GM12878 (cell line): Measurements from ENCODE around the gene BUD23. TPM values are rescaled to one million over a fixed set of nuclear protein-coding genes. Genes with fewer than 3 reads are reported as not detected.

Experiments used
- ATAC-seq: fragments of 200-7000 bp; cut with Tn5 transposase; 3 replicates; pipeline ENCODE4 v1.9.1; 2020; ENCODE audit warnings: mild to moderate bottlenecking, moderate library complexity
- BruUV-seq: library from RNA; stranded (reverse); fragments of 400-500 nt; replicated peaks from 2 replicates; lab custom pipeline; 2021; lab: Mats Ljungman, UMichigan
- CTCF ChIA-PET: fragments of 300-600 bp; sonication (Branson Sonifier 250); formaldehyde crosslinking; extraction: SDS; loops from one replicate; lab custom pipeline; 2021; ENCODE audit warnings: inconsistent platforms; lab: Yijun Ruan, JAX
- POLR2A ChIA-PET: fragments of 350-600 bp; formaldehyde crosslinking; extraction: SDS; loops from one replicate; lab custom pipeline; 2021; ENCODE audit warnings: inconsistent platforms; lab: Charles Lee
- RAD21 ChIA-PET: fragments of 300-600 bp; sonication (Branson Sonifier 250); formaldehyde crosslinking; loops from one replicate; lab custom pipeline; 2023; ENCODE audit warnings: antibody characterized with exemption; ENCODE audit not compliant: unreplicated experiment; lab: Charles Lee
- SMC1A ChIA-PET: fragments of 300-600 bp; sonication (Branson Sonifier 250); formaldehyde crosslinking; loops from one replicate; lab custom pipeline; 2023; ENCODE audit not compliant: unreplicated experiment, uncharacterized antibody; lab: Charles Lee
- DNase-seq: peaks from one replicate; pipeline ENCODE4 v3.0.0-alpha.2; 2011; ENCODE audit warnings: low read depth, low spot score
- FAIRE-seq: peaks from 3 replicates; lab custom pipeline; 2011; peaks lifted over from hg19 to GRCh38; lab: Jason Lieb, UNC
- H2AFZ ChIP-seq: 2 replicates; pipeline ENCODE4 v1.6.0; 2011; ENCODE audit warnings: low read depth, low read length, control low read depth; ENCODE audit not compliant: control insufficient read depth
- H3K27ac ChIP-seq: 2 replicates; pipeline ENCODE4 v1.5.1; 2011; ENCODE audit warnings: control low read depth; ENCODE audit not compliant: control insufficient read depth, insufficient read depth
- H3K27me3 ChIP-seq, 2 experiments: replicated peaks in 1 of 2; 2 replicates each; pipeline versions ENCODE4 v1.6.0 to v1.6.1; 2011; ENCODE audit warnings: low read length in 1 of 2; ENCODE audit not compliant: control insufficient read depth in 2 of 2, insufficient read depth in 2 of 2
- H3K36me3 ChIP-seq, 2 experiments: 2 replicates each; pipeline ENCODE4 v1.5.1; 2011; ENCODE audit warnings: low read length in 1 of 2; ENCODE audit not compliant: control insufficient read depth in 2 of 2, insufficient read depth in 2 of 2
- H3K4me1 ChIP-seq: 2 replicates; pipeline ENCODE4 v1.6.1; 2011; ENCODE audit warnings: mild to moderate bottlenecking, low read length, moderate library complexity, mixed read lengths; ENCODE audit not compliant: control insufficient read depth, insufficient read depth
- H3K4me2 ChIP-seq: 2 replicates; pipeline ENCODE4 v1.6.0; 2011; ENCODE audit warnings: control low read depth; ENCODE audit not compliant: control insufficient read depth, insufficient read depth
- H3K4me3 ChIP-seq: fragments of 200-600 bp; sonication (generic); 2 replicates; pipeline ENCODE4 v1.5.1; 2016
- H3K79me2 ChIP-seq: 2 replicates; pipeline ENCODE4 v1.6.0; 2011; ENCODE audit warnings: low read length; ENCODE audit not compliant: control insufficient read depth, insufficient read depth
- H3K9ac ChIP-seq: 2 replicates; pipeline ENCODE4 v1.8.0; 2011; ENCODE audit warnings: low read length, control low read depth, mixed read lengths; ENCODE audit not compliant: control insufficient read depth, insufficient read depth
- H3K9me3 ChIP-seq: replicated peaks from 3 replicates; pipeline ENCODE4 v1.5.1; 2011; ENCODE audit warnings: mild to moderate bottlenecking, low read length; ENCODE audit not compliant: control insufficient read depth, insufficient read depth
- H4K20me1 ChIP-seq: 2 replicates; pipeline ENCODE4 v1.6.0; 2011; ENCODE audit not compliant: control insufficient read depth, insufficient read depth
- BHLHE40 ChIP-seq, 2 experiments: fragments of 450-650 bp in 1 of 2; IDR thresholded peaks; 2 replicates each; pipeline ENCODE4 v1.6.1; 2011 to 2017; ENCODE audit warnings: low read depth in 2 of 2, borderline replicate concordance in 1 of 2, improper control_type of control experiment in 1 of 2, low read length in 1 of 2, mild to moderate bottlenecking in 1 of 2
- DPF2 ChIP-seq: fragments of 450-650 bp; IDR thresholded peaks from 2 replicates; pipeline ENCODE4 v1.6.1; 2017; ENCODE audit warnings: mild to moderate bottlenecking
- FOXK2 ChIP-seq: fragments of 450-650 bp; IDR thresholded peaks from 2 replicates; pipeline ENCODE4 v1.6.1; 2017; ENCODE audit warnings: mild to moderate bottlenecking, moderate library complexity
- IKZF1 ChIP-seq: fragments of 450-650 bp; conservative IDR thresholded peaks from 2 replicates; pipeline ENCODE4 v1.6.1; 2017; ENCODE audit warnings: antibody characterized with exemption, mild to moderate bottlenecking
- JUND ChIP-seq: IDR thresholded peaks from 2 replicates; pipeline ENCODE4 v1.6.1; 2012; ENCODE audit warnings: low read depth, mild to moderate bottlenecking, low read length, improper control_type of control experiment, moderate library complexity
- KAT2A ChIP-seq: conservative IDR thresholded peaks from 2 replicates; pipeline ENCODE4 v1.6.1; 2011; ENCODE audit warnings: low read depth, low read length; ENCODE audit not compliant: control insufficient read depth
- MYC ChIP-seq: IDR thresholded peaks from 2 replicates; pipeline ENCODE4 v1.6.1; 2011; ENCODE audit warnings: mild to moderate bottlenecking, low read length, moderate library complexity, inconsistent platforms; ENCODE audit not compliant: insufficient read depth, insufficient replicate concordance, insufficient read length, severe bottlenecking
- NRF1 ChIP-seq: conservative IDR thresholded peaks from 2 replicates; pipeline ENCODE4 v1.6.1; 2011; ENCODE audit warnings: mild to moderate bottlenecking, low read depth, low read length, improper control_type of control experiment
- SIX5 ChIP-seq: IDR thresholded peaks from 2 replicates; pipeline ENCODE4 v1.6.1; 2011; ENCODE audit warnings: mild to moderate bottlenecking, low read depth, low read length, moderate library complexity; ENCODE audit not compliant: severe bottlenecking
- SPI1 ChIP-seq: IDR thresholded peaks from 2 replicates; pipeline ENCODE4 v1.6.1; 2011; ENCODE audit warnings: low read depth, mild to moderate bottlenecking, low read length, moderate library complexity, borderline replicate concordance; ENCODE audit not compliant: insufficient read depth
- TCF7 ChIP-seq: IDR thresholded peaks from 2 replicates; pipeline ENCODE4 v1.6.1; 2014; ENCODE audit warnings: antibody characterized with exemption, borderline replicate concordance
- ZNF622 ChIP-seq: fragments of 450-650 bp; IDR thresholded peaks from 2 replicates; pipeline ENCODE4 v1.6.1; 2017; ENCODE audit warnings: mild to moderate bottlenecking, inconsistent platforms
- WGBS: methylation state at CpG from one replicate; pipeline ENCODE4 v1.1.6; 2016; ENCODE audit warnings: low lambda C conversion rate; ENCODE audit not compliant: insufficient replicate concordance, insufficient coverage; ENCODE audit errors: missing lambda C conversion rate; 5-methylcytosine and 5-hydroxymethylcytosine counted together
- in situ Hi-C: fragments of 300-500 bp; cut with MboI; formaldehyde crosslinking; loops from 9 replicates; pipeline ENCODE4 v1.14.3; 2018; ENCODE audit warnings: mixed read lengths
- intact Hi-C: fragments of 100-400 bp; cut with micrococcal nuclease; formaldehyde crosslinking; loops from one replicate; pipeline ENCODE4 v1.14.2; 2022; ENCODE audit not compliant: unreplicated experiment
- polyA plus RNA-seq, 11 experiments: library from polyadenylated mRNA; depleted of rRNA in 4 of 11; unstranded in 6 of 11; stranded (reverse) in 5 of 11; fragments of >200 nt; fragmentation: Nextera tagmentation in 4 of 11; fragmentation: Illumina TruSeq in 1 of 11; extraction: Ambion mirVana in 4 of 11; extraction: Trizol in 1 of 11; gene quantifications; 1 replicate in 1 of 11; 2 replicates in 10 of 11; pipeline versions ENCODE4 v1.2.1 to v1.2.3, GENCODE V29; 2011 to 2016; ENCODE audit warnings: inconsistent platforms in 2 of 11, missing spikeins in 2 of 11, low read depth in 1 of 11
- total RNA-seq, 4 experiments: library from RNA; depleted of rRNA in 3 of 4; stranded (reverse); fragments of >200 nt in 3 of 4; fragmentation: Illumina TruSeq in 1 of 4; extraction: Trizol in 1 of 4; gene quantifications; 2 replicates each; pipeline versions ENCODE4 v1.2.1 to v1.2.3, GENCODE V29; 2013 to 2021
- TF ChIP-seq, protein P1 (sequence below): IDR thresholded peaks from 2 replicates; pipeline ENCODE4 v1.6.1; 2011; ENCODE audit warnings: low read depth, mild to moderate bottlenecking, low read length, moderate library complexity, borderline replicate concordance; ENCODE audit errors: extremely low read depth
- TF ChIP-seq, protein P2 (sequence below): fragments of 450-650 bp; IDR thresholded peaks from 2 replicates; pipeline ENCODE4 v1.6.1; 2016; ENCODE audit warnings: mild to moderate bottlenecking, moderate library complexity, borderline replicate concordance
- TF ChIP-seq, protein P3 (sequence below): IDR thresholded peaks from 2 replicates; pipeline ENCODE4 v1.6.1; 2012; ENCODE audit warnings: low read length, inconsistent platforms
- TF ChIP-seq, protein P4 (sequence below): fragments of 450-650 bp; conservative IDR thresholded peaks from 2 replicates; pipeline ENCODE4 v1.6.1; 2017; ENCODE audit warnings: mild to moderate bottlenecking, moderate library complexity

The BUD23 gene
- total and polyA plus RNA-seq, 10 of the 15 experiments (the other 5 are each of a cell fraction or from before 2014, with no cell fraction given), result 36.4 to 138 (median 99.5) TPM

DNA sequence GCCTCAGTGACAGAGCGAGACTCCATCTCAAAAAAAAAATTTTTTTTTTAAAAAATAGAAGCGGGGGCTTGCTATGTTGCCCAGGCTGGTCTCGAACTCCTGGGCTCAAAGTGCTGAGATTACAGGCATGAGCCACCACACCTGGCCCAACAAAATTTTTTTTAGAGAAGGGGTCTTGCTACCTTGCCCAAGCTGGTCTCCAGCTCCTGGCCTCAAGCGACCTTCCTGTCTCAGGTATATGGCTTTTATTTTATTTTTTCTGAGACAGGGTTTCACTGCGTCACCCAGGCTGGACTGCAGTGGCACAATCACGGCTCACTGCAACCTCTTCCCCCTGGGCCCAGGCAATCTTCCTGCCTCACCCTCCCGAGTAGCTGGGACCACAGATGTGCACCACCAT, 56.8 kb downstream of the BUD23 start:
- ChIA-PET POLR2A (no interaction called here), RAD21 (interaction anchor here (0.7 to 2.0 kb wide), 2 partner anchors 23 to 67 kb away, joined by 3 to 4 read pairs; no protein-coding TSS in a partner anchor)
- ATAC-seq, result no peak
- TF ChIP-seq DPF2 (no peak), NRF1 (no peak), SPI1 (no peak), MYC (no peak), JUND (no peak), ZNF622 (no peak), KAT2A (no peak), BHLHE40 (IDR thresholded peaks at IDR 0.05; ENCODE audit: borderline replicate concordance in 1 of 2, low read depth in 2 of 2, low read length in 1 of 2) (no peak), SIX5 (no peak), IKZF1 (no peak), TCF7 (no peak), FOXK2 (no peak)
- TF ChIP-seq, protein P1, sequence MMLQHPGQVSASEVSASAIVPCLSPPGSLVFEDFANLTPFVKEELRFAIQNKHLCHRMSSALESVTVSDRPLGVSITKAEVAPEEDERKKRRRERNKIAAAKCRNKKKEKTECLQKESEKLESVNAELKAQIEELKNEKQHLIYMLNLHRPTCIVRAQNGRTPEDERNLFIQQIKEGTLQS, result no peak
- TF ChIP-seq, protein P2, sequence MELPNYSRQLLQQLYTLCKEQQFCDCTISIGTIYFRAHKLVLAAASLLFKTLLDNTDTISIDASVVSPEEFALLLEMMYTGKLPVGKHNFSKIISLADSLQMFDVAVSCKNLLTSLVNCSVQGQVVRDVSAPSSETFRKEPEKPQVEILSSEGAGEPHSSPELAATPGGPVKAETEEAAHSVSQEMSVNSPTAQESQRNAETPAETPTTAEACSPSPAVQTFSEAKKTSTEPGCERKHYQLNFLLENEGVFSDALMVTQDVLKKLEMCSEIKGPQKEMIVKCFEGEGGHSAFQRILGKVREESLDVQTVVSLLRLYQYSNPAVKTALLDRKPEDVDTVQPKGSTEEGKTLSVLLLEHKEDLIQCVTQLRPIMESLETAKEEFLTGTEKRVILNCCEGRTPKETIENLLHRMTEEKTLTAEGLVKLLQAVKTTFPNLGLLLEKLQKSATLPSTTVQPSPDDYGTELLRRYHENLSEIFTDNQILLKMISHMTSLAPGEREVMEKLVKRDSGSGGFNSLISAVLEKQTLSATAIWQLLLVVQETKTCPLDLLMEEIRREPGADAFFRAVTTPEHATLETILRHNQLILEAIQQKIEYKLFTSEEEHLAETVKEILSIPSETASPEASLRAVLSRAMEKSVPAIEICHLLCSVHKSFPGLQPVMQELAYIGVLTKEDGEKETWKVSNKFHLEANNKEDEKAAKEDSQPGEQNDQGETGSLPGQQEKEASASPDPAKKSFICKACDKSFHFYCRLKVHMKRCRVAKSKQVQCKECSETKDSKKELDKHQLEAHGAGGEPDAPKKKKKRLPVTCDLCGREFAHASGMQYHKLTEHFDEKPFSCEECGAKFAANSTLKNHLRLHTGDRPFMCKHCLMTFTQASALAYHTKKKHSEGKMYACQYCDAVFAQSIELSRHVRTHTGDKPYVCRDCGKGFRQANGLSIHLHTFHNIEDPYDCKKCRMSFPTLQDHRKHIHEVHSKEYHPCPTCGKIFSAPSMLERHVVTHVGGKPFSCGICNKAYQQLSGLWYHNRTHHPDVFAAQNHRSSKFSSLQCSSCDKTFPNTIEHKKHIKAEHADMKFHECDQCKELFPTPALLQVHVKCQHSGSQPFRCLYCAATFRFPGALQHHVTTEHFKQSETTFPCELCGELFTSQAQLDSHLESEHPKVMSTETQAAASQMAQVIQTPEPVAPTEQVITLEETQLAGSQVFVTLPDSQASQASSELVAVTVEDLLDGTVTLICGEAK, result no peak
- TF ChIP-seq, protein P3, sequence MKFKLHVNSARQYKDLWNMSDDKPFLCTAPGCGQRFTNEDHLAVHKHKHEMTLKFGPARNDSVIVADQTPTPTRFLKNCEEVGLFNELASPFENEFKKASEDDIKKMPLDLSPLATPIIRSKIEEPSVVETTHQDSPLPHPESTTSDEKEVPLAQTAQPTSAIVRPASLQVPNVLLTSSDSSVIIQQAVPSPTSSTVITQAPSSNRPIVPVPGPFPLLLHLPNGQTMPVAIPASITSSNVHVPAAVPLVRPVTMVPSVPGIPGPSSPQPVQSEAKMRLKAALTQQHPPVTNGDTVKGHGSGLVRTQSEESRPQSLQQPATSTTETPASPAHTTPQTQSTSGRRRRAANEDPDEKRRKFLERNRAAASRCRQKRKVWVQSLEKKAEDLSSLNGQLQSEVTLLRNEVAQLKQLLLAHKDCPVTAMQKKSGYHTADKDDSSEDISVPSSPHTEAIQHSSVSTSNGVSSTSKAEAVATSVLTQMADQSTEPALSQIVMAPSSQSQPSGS, result no peak
- TF ChIP-seq, protein P4, sequence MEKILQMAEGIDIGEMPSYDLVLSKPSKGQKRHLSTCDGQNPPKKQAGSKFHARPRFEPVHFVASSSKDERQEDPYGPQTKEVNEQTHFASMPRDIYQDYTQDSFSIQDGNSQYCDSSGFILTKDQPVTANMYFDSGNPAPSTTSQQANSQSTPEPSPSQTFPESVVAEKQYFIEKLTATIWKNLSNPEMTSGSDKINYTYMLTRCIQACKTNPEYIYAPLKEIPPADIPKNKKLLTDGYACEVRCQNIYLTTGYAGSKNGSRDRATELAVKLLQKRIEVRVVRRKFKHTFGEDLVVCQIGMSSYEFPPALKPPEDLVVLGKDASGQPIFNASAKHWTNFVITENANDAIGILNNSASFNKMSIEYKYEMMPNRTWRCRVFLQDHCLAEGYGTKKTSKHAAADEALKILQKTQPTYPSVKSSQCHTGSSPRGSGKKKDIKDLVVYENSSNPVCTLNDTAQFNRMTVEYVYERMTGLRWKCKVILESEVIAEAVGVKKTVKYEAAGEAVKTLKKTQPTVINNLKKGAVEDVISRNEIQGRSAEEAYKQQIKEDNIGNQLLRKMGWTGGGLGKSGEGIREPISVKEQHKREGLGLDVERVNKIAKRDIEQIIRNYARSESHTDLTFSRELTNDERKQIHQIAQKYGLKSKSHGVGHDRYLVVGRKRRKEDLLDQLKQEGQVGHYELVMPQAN, result no peak

More for the DNA sequence above, 56.8 kb downstream of the BUD23 start:
- Histone ChIP-seq H3K4me3 (no peak overlapping the region), H3K79me2 (no peaks in the 10 kb centered on the region; the same call in 1 of the 2 replicates), H3K4me2 (no peak overlapping the region), H2AFZ (no peak overlapping the region), H3K27me3 (no peaks in the 10 kb centered on the region), H3K36me3 (peaks cover 0 to 8% of the 10 kb centered on the region in 2 experiments; a peak in 3 of 4 replicates), H3K4me1 (no peaks in the 10 kb centered on the region; the same call in 1 of the 2 replicates), H4K20me1 (no peaks in the 10 kb centered on the region), H3K27ac (no peak overlapping the region), H3K9ac (no peak overlapping the region), H3K9me3 (no peaks in the 10 kb centered on the region)
- in situ Hi-C loops, result no loop called here
- SMC1A ChIA-PET, result interaction anchor here (1.0 kb wide), 1 partner anchor 111 kb away, joined by 3 read pairs; no protein-coding TSS in a partner anchor
- CTCF ChIA-PET, result interaction anchor here (0.6 to 0.8 kb wide), 2 partner anchors 13 to 114 kb away, joined by 3 to 4 read pairs; no protein-coding TSS in a partner anchor
- intact Hi-C loops, result no loop called here
- DNase-seq (no peak), FAIRE-seq (no peak)
- 94% methylated on average over 7 of the region's 7 CpGs for WGBS
- no TSS peak for BruUV-seq
